ENCODE data around the gene COLQ. TPM values are rescaled to one million over a fixed set of nuclear protein-coding genes. Genes with fewer than 3 reads are reported as not detected.
"Not testable (repeated sequence)": the region's sequence is repeated elsewhere in the genome, so short reads cannot be mapped to it uniquely, and the experiment has no call there.

Gene COLQ
- total RNA-seq, result 1 to 10 TPM in 1 of 2 donors, under 1 TPM in 1; 0.98 to 2.9 TPM

GRCh38 chr3:15521573-15521965 lies at the start of gene COLQ:
Gene COLQ, minus strand, starts transcription at chr3:15521706. Its CDS starts 81 bp downstream, at chr3:15521625.
- H3K9me3 Mint-ChIP-seq, result no peaks in the 10 kb centered on the region
- no peaks in the 10 kb centered on the region for H3K36me3 Mint-ChIP-seq
- peak within 1 kb of the TSS in 1 of 2 donors; percentile 44 for H3K27ac Mint-ChIP-seq
- ATAC-seq (no peak), DNase-seq (ENCODE audit: low spot score in 2 of 2) (no peak)

GRCh38 chr3:15563190-15563589 lies 41.7 kb upstream of the COLQ start:
- H3K9me3 Mint-ChIP-seq, result no peaks in the 10 kb centered on the region
- H3K27ac Mint-ChIP-seq, result peak overlapping the region in 1 of 2 donors; percentile 10
- H3K36me3 Mint-ChIP-seq, result peaks cover 7 to 11% of the 10 kb centered on the region in 2 donors
- no peak for DNase-seq (ENCODE audit: low spot score in 2 of 2)
- no peak for ATAC-seq

- Mint-ChIP-seq H3K9me3 (no peaks in the 10 kb centered on the region), H3K36me3 (peaks cover 2 to 5% of the 10 kb centered on the region in 2 donors), H3K27ac (no peak overlapping the region)
- ATAC-seq (no peak), DNase-seq (ENCODE audit: low spot score in 2 of 2) (no peak)
Measured at GRCh38 chr3:15562560-15562959, 41.1 kb upstream of the COLQ start.

- H3K36me3 Mint-ChIP-seq, result no peaks in the 10 kb centered on the region
- no peak for ATAC-seq
- no peak overlapping the region for H3K27ac Mint-ChIP-seq
- H3K9me3 Mint-ChIP-seq, result no peaks in the 10 kb centered on the region
- DNase-seq (ENCODE audit: low spot score in 2 of 2), result no peak
Measured at GRCh38 chr3:15558581-15558980, 37.1 kb upstream of the COLQ start.

DNA sequence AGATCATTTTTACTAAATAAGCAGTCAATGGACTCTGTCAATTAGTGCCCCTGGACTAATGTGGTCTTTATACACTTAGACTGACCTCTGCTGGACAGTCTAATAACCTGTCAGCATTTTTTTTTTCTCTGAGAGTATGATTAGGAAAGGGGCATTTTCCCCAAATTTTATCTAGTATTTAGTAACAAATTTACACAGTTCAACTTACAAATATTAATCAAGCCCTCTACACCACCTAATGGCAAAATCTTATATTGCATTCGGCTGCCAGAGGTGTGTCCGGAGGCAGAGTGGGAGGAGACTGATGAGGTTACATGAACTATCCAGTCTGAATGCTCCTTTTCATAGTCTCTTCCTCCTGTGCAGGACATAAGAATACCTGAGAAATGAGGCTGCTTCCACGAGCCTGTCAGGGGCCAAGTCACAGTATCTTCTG lies 36.0 kb upstream of the COLQ start:
- H3K27ac Mint-ChIP-seq, result peak overlapping the region in 1 of 2 donors; percentile 22
- H3K36me3 Mint-ChIP-seq, result no peaks in the 10 kb centered on the region
- DNase-seq (ENCODE audit: low spot score in 2 of 2), result peak in 1 of 2 donors; percentile 66
- H3K9me3 Mint-ChIP-seq, result no peaks in the 10 kb centered on the region
- peak; percentile 70 to 71 for ATAC-seq

DNA sequence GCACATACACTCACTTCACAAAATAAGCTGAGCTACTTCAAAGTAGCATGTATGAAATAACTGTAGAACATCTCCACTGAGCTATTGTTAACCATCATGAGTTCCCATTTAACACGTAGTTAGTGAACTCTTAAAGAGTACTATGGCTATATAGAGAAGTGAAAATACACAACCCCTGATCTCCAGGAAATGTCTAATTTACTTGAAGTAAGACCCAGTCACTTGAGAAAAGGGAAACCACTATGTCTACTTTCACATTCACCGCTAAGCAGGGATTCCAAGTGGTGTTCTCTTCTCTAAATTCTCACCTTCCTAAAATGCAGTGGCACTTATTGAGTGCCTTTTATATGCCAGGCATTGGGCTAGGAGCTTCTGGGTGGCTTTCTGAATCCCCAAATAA lies 35.0 kb upstream of the COLQ start:
- ATAC-seq (peak; percentile 79 to 86), DNase-seq (ENCODE audit: low spot score in 2 of 2) (no peak)
- Mint-ChIP-seq H3K27ac (peak overlapping the region; percentile 79 to 86), H3K36me3 (no peaks in the 10 kb centered on the region), H3K9me3 (no peaks in the 10 kb centered on the region)

DNA sequence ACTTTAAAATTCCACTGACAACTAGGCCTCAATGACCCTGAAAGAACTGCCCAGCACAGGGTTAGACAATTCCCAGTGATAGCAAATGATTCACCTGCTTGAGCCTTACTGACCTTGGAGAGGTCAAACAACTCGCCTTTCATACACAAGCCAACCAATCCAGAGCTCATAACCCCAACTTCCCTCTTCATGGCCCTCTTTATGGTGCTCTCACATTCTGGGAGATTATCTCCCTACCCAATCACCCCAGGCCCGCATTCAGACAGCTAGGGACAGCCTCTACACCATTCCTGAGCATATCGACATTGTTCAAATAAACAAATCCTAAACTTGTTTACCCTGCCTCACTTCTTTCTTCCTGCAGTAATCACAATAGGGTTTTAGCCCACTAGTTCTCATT lies 32.2 kb upstream of the COLQ start:
- ATAC-seq, result no peak
- Mint-ChIP-seq H3K36me3 (peaks cover 9 to 10% of the 10 kb centered on the region in 2 donors), H3K27ac (no peak overlapping the region)

DNA sequence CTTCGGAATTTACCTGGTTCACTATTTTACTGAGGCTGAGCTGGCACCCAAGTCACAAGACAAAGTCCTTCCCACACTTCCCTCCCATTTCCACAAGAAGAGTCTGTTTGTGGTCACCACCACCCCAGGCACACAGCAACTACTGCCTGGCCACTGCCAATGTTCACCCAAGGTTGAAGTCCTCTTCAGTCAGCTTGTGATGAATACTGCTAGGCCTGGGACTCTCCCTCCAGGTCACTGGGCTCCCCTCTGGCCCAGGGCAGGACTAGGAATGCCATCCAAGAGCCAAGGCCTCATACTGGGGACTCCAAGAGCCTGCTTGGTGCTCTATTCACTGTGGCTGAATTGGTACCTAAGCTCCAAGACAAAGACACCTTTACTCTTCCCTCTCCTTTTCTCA lies 30.4 kb upstream of the COLQ start:
- peaks cover 12% of the 10 kb centered on the region in 2 donors for H3K36me3 Mint-ChIP-seq
- no peak for ATAC-seq
- peak overlapping the region; percentile 57 to 90 for H3K27ac Mint-ChIP-seq
- no peak for DNase-seq (ENCODE audit: low spot score in 2 of 2)
- H3K9me3 Mint-ChIP-seq, result peaks cover 2 to 13% of the 10 kb centered on the region in 2 donors

More for the DNA sequence above, 32.2 kb upstream of the COLQ start:
- H3K9me3 Mint-ChIP-seq, result peaks cover 0 to 9% of the 10 kb centered on the region in 2 donors
- DNase-seq (ENCODE audit: low spot score in 2 of 2), result no peak

DNA sequence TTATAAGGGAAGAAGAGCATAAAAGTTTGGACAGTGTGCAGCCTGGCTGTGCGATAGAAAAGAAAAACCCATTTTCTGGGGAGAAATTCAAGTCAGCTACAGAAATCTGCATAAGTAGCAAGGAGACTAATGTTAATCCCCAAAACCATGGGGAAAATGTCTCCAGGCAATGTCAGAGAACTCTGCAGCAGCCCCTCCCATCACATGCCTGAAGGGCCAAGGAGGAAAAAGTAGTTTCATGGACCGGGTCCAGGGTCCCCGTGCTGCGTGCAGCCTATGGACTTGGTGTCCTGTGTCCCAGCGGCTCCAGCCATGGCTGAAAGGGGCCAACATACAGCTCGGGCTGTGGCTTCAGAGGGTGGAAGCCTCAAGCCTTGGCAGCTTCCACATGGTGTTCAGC lies 28.3 kb upstream of the COLQ start:
- DNase-seq (ENCODE audit: low spot score in 2 of 2), result no peak
- peaks cover 10 to 18% of the 10 kb centered on the region in 2 donors for H3K9me3 Mint-ChIP-seq
- no peak overlapping the region for H3K27ac Mint-ChIP-seq
- no peak for ATAC-seq
- peaks cover 12% of the 10 kb centered on the region in 2 donors for H3K36me3 Mint-ChIP-seq

DNA sequence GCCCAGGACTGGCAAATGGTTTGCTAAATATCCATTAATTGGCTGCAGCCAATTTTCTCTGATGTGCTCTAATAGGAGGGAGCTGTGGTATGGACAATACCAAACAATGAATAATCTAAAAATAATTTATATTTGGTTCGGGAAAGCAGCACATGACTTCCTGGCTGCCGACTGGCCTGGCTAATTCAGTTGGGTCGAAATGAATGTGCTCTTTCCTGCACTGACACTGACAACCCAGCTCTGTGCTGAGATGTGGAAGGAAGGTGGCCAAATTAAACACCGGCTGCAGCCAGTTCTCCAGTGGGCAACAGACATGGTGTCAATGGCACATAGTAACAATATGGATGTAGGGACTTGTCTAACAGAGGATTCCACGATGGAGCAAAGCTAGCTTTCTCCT lies 21.1 kb upstream of the COLQ start:
- ATAC-seq, result no peak
- Mint-ChIP-seq H3K9me3 (peaks cover 7 to 10% of the 10 kb centered on the region in 2 donors), H3K27ac (no peak overlapping the region), H3K36me3 (peaks cover 0 to 4% of the 10 kb centered on the region in 2 donors)
- no peak for DNase-seq (ENCODE audit: low spot score in 2 of 2)

DNA sequence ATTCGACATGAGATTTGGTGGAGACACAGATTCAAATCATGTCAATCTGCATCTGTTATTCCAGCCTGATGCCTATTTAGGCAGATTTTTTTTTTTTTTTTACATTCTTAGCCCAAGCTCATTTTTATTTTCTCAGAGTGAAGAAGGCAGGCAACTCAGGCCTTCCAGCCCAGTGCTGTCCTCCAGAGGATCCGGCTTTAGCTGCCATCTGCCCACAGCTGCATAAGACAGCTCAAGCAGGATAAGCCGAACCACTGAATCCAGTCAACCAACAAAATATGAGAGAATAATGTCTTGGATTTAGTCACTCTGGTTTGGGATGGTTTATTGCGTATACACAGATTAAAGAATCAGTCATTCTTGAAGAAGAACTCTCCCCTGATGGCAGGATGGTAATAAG lies 19.9 kb upstream of the COLQ start:
- peaks cover 0 to 4% of the 10 kb centered on the region in 2 donors for H3K36me3 Mint-ChIP-seq
- peak overlapping the region in 1 of 2 donors; percentile 59 for H3K27ac Mint-ChIP-seq
- DNase-seq (ENCODE audit: low spot score in 2 of 2), result no peak
- ATAC-seq, result no peak
- H3K9me3 Mint-ChIP-seq, result peaks cover 0 to 4% of the 10 kb centered on the region in 2 donors

DNA sequence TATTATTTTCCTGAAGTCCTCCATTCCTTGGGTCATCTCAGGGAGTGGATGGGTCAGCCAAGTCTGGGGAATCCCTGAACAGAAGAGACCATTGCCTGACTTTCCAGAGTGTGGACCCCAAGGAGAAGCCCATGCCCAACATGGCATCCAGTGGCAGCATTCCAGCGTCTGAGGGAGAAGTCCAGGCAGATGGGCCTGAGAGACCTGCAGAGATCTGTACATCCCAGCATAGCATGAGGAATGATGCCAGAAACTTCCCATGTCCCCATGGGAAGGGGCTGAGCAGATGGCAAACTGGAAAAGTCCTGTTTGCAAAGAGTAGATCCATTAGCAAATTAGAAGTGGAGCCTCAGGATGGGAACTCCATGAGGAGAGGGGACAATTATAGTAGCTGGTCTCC lies 17.6 kb upstream of the COLQ start:
- Mint-ChIP-seq H3K36me3 (peaks cover 0 to 4% of the 10 kb centered on the region in 2 donors), H3K27ac (no peak overlapping the region), H3K9me3 (no peaks in the 10 kb centered on the region)
- DNase-seq (ENCODE audit: low spot score in 2 of 2) (no peak), ATAC-seq (no peak)

DNA sequence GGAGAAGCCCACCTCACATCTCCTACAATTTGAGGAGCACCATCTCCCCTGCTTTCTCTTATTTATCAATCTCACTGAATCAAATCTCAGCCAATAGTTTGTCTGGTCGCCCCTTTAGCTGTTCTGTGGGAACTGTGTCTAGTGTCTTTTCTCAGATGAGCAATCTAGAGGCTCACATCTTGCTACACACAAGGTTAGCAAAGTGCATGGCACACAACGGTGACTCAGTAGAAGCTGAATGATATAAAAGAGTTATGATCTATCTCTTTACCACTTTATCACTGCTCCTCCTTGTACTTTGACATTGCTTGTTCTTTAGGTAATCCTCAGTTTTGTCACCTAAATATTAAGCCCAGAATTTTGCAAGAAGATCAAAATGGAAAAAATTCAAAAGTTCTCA lies 16.8 kb upstream of the COLQ start:
- Mint-ChIP-seq H3K36me3 (peaks cover 0 to 4% of the 10 kb centered on the region in 2 donors), H3K27ac (no peak overlapping the region)
- no peak for DNase-seq (ENCODE audit: low spot score in 2 of 2)

GRCh38 chr3:15536856-15537255 lies 15.3 kb upstream of the COLQ start:
- ATAC-seq, result no peak
- Mint-ChIP-seq H3K9me3 (no peaks in the 10 kb centered on the region), H3K27ac (no peak overlapping the region), H3K36me3 (peaks cover 0 to 4% of the 10 kb centered on the region in 2 donors)
- no peak for DNase-seq (ENCODE audit: low spot score in 2 of 2)

More for the DNA sequence above, 16.8 kb upstream of the COLQ start:
- H3K9me3 Mint-ChIP-seq, result no peaks in the 10 kb centered on the region
- peak in 1 of 2 donors; percentile 41 for ATAC-seq

- peak; percentile 92 to 96 for ATAC-seq
- peak in 1 of 2 donors; percentile 45 for DNase-seq (ENCODE audit: low spot score in 2 of 2)
- Mint-ChIP-seq H3K27ac (no peak overlapping the region), H3K36me3 (peaks cover 0 to 4% of the 10 kb centered on the region in 2 donors), H3K9me3 (no peaks in the 10 kb centered on the region)
Measured at GRCh38 chr3:15535732-15536131, 14.2 kb upstream of the COLQ start.

GRCh38 chr3:15532614-15533013 lies 11.1 kb upstream of the COLQ start:
- H3K27ac Mint-ChIP-seq; H3K9me3 Mint-ChIP-seq; ATAC-seq; H3K36me3 Mint-ChIP-seq; DNase-seq (ENCODE audit: low spot score in 2 of 2): not testable (repeated sequence)

DNA sequence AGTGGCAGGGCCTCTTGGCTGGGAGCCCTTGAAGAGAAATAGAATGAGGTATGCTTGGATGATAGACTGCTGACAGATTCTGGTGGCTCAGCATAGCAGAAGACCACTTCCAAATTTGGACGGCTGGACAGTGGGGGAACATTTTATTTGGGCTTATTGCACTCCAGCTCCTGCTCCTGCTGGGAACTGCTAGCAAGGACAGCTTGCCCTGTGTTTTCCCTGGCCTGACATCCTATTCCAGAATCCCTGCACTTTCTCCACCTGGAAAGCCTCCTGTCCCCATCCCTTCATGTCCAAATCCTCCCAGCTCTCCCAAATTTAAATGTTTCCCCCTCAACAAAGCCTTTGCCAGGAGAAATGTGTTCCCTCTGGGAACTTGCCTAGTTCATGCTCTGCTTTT lies 9.8 kb upstream of the COLQ start:
- ATAC-seq, result no peak
- Mint-ChIP-seq H3K36me3 (no peaks in the 10 kb centered on the region), H3K9me3 (no peaks in the 10 kb centered on the region), H3K27ac (no peak overlapping the region)
- DNase-seq (ENCODE audit: low spot score in 2 of 2), result no peak

DNA sequence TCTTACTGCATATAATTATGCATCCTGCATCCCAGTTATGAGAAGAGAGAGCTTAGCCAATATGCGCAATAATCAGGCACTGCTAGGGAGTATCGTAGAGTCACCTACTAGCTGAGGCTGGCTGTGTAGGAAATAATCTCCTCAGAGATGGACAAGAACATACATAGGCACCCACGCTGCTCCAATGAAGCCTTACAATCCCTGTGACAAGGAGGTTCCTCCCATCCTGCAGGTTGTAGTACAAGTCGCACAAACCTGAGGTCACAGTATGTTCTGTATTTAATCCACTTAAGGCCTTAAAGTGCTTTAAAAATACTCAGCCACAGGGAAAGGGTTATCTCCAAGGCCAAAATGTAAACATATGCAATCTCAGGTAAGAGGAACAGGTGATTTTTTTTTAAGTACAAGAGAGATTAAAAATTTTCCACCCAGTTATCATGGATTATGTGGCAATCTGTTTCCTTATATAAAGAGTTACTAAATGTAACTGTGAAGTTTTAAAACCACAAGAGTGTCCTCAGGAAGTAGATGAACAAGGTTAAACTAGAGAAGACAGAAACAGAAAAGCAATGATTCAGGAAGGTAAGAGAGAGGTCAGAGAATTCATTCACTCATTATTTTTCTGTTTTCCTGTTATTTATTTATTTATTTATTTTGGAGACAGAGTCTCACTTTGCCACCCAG lies 7.5 kb upstream of the COLQ start:
- no peak for DNase-seq (ENCODE audit: low spot score in 2 of 2)
- no peak for ATAC-seq
- no peaks in the 10 kb centered on the region for H3K9me3 Mint-ChIP-seq
- H3K36me3 Mint-ChIP-seq, result no peaks in the 10 kb centered on the region
- H3K27ac Mint-ChIP-seq, result no peak overlapping the region

All from activated naive CD4-positive, alpha-beta T cell treated with anti-CD3 and anti-CD28 coated beads, Interleukin-2, amount 50 U/mL, for 72 hours (primary cell).